Tibial artery (tissue), 4 donors: ENCODE data around the gene PRSS33.

Source experiments
- DNase-seq, 2 donors: peaks; one replicate each; pipeline ENCODE4 v3.0.0-alpha.2; 2019
- H3K27ac ChIP-seq, 2 donors: fragments of 200-600 bp; sonication (generic) in 1 of 2; 1 replicate in 1 of 2; 2 replicates in 1 of 2; pipeline ENCODE4 v1.5.1; 2018 to 2019; ENCODE audit warnings: mild to moderate bottlenecking in 1 of 2
- H3K27me3 ChIP-seq, 2 donors: fragments of 200-600 bp; sonication (generic) in 1 of 2; one replicate each; pipeline versions ENCODE4 v1.5.1 to v1.6.0; 2016 to 2019
- H3K36me3 ChIP-seq, 3 donors: fragments of 200-600 bp; sonication (generic) in 2 of 3; one replicate each; pipeline ENCODE4 v1.5.1; 2016 to 2019; ENCODE audit warnings: mild to moderate bottlenecking in 2 of 3
- H3K4me1 ChIP-seq, 4 donors: fragments of 200-600 bp; sonication (generic) in 2 of 4; 1 replicate in 3 of 4; 2 replicates in 1 of 4; pipeline ENCODE4 v1.5.1; 2016 to 2019
- H3K4me3 ChIP-seq, 2 donors: fragments of 200-600 bp; sonication (generic) in 1 of 2; 1 replicate in 1 of 2; 2 replicates in 1 of 2; pipeline ENCODE4 v1.5.1; 2018 to 2019; ENCODE audit warnings: mild to moderate bottlenecking in 2 of 2
- H3K9me3 ChIP-seq, 3 donors: fragments of 200-600 bp; sonication (generic) in 1 of 3; one replicate each; pipeline ENCODE4 v1.5.1; 2016 to 2019
- CTCF ChIP-seq, 2 experiments: fragments of 200-600 bp in 1 of 2; fragments of 450-650 bp in 1 of 2; IDR thresholded peaks; one replicate each; pipeline ENCODE4 v1.5.1; 2017 to 2019; ENCODE audit warnings: antibody characterized with exemption in 2 of 2, mild to moderate bottlenecking in 1 of 2, moderate library complexity in 1 of 2
- intact Hi-C: fragments of 100-400 bp; cut with DNase I; formaldehyde crosslinking; loops from one replicate; pipeline ENCODE4 v1.15.0; 2023; ENCODE audit warnings: low total_unique reads

The PRSS33 gene

GRCh38 chr16:2810651-2811050, 23.3 kb upstream of the PRSS33 start:
- intact Hi-C loops = no loop called here

GRCh38 chr16:2809149-2809760, 21.9 kb upstream of the PRSS33 start:
- no peak for DNase-seq
- Histone ChIP-seq H3K9me3 (peaks cover 0 to 10% (median 8%) of the 10 kb centered on the region in 3 donors), H3K27me3 (peaks cover 0 to 65% of the 10 kb centered on the region in 2 donors), H3K4me1 (peaks cover 0 to 9% (median 0%) of the 10 kb centered on the region in 4 donors), H3K36me3 (no peaks in the 10 kb centered on the region), H3K27ac (no peak overlapping the region), H3K4me3 (no peak overlapping the region)
- intact Hi-C loops = no loop called here
- TF ChIP-seq CTCF (IDR thresholded peaks at IDR 0.05) = no peak

More at GRCh38 chr16:2810651-2811050, 23.3 kb upstream of the PRSS33 start:
- no peak overlapping the region for H3K27ac ChIP-seq
- H3K4me1 ChIP-seq = peaks cover 0 to 9% (median 0%) of the 10 kb centered on the region in 4 donors
- no peak for DNase-seq
- peaks cover 0 to 70% of the 10 kb centered on the region in 2 donors for H3K27me3 ChIP-seq
- H3K4me3 ChIP-seq = no peak overlapping the region
- H3K36me3 ChIP-seq = no peaks in the 10 kb centered on the region
- H3K9me3 ChIP-seq = no peaks in the 10 kb centered on the region
- TF ChIP-seq CTCF (IDR thresholded peaks at IDR 0.05) = no peak

- Histone ChIP-seq H3K27me3 (peaks cover 0 to 57% of the 10 kb centered on the region in 2 donors), H3K27ac (no peak overlapping the region), H3K36me3 (no peaks in the 10 kb centered on the region), H3K9me3 (peaks cover 0 to 18% (median 13%) of the 10 kb centered on the region in 3 donors), H3K4me3 (no peak overlapping the region), H3K4me1 (peaks cover 0 to 9% (median 0%) of the 10 kb centered on the region in 4 donors)
- DNase-seq = no peak
- no peak for TF ChIP-seq CTCF (IDR thresholded peaks at IDR 0.05)
- intact Hi-C loops = no loop called here
Observed at GRCh38 chr16:2808181-2808580, 20.8 kb upstream of the PRSS33 start.

GRCh38 chr16:2806286-2806685, 18.9 kb upstream of the PRSS33 start:
- no peak for DNase-seq
- TF ChIP-seq CTCF (IDR thresholded peaks at IDR 0.05) = no peak
- Histone ChIP-seq H3K4me1 (no peaks in the 10 kb centered on the region), H3K4me3 (no peak overlapping the region), H3K9me3 (peaks cover 0 to 18% (median 13%) of the 10 kb centered on the region in 3 donors), H3K27ac (no peak overlapping the region), H3K36me3 (no peaks in the 10 kb centered on the region), H3K27me3 (peaks cover 0 to 46% of the 10 kb centered on the region in 2 donors)
- intact Hi-C loops = no loop called here

- Histone ChIP-seq H3K27me3 (peaks cover 0 to 34% of the 10 kb centered on the region in 2 donors), H3K27ac (no peak overlapping the region), H3K4me1 (no peaks in the 10 kb centered on the region), H3K9me3 (peaks cover 0 to 18% (median 13%) of the 10 kb centered on the region in 3 donors), H3K4me3 (no peak overlapping the region), H3K36me3 (no peaks in the 10 kb centered on the region)
- no peak for DNase-seq
- intact Hi-C loops = no loop called here
- no peak for TF ChIP-seq CTCF (IDR thresholded peaks at IDR 0.05)
Observed at GRCh38 chr16:2804728-2805127, 17.4 kb upstream of the PRSS33 start.
